GM19467 (cell line): Measurements from ENCODE around the gene LY6G6D.
A peak's percentile ranks its signal among the peaks of the same experiment; 100 is the strongest.
"Not testable (repeated sequence)": the region's sequence is repeated elsewhere in the genome, so short reads cannot be mapped to it uniquely, and the experiment has no call there.

Experiments
- ATAC-seq: cut with Tn5 transposase; IDR thresholded peaks from one replicate; pipeline ENCODE4 v1.9.1; 2021; ENCODE audit warnings: mild to moderate bottlenecking, moderate library complexity; ENCODE audit not compliant: unreplicated experiment

Gene LY6G6D

GRCh38 chr6:31691564-31692108, 23.5 kb upstream of the LY6G6D start:
- no peak for ATAC-seq

GRCh38 chr6:31692353-31692752, 22.8 kb upstream of the LY6G6D start:
- ATAC-seq = no peak

GRCh38 chr6:31692886-31693285, 22.3 kb upstream of the LY6G6D start:
- ATAC-seq = no peak

- no peak for ATAC-seq
Observed at GRCh38 chr6:31693535-31693934, 21.6 kb upstream of the LY6G6D start.

GRCh38 chr6:31697555-31697954, 17.6 kb upstream of the LY6G6D start:
- ATAC-seq = no peak

- no peak for ATAC-seq
Observed at GRCh38 chr6:31700740-31701401, 14.3 kb upstream of the LY6G6D start.

- ATAC-seq = no peak
Observed at GRCh38 chr6:31701666-31702404, 13.3 kb upstream of the LY6G6D start.

- ATAC-seq = no peak
Observed at GRCh38 chr6:31702405-31702818, 12.7 kb upstream of the LY6G6D start.

- ATAC-seq = peak; percentile 80
Observed at GRCh38 chr6:31702819-31703716, 12.1 kb upstream of the LY6G6D start, which contains the start of gene ABHD16A. TSS of gene ABHD16A (minus strand) at chr6:31703324. CDS start at chr6:31703281, 43 bp downstream.

- no peak for ATAC-seq
Observed at GRCh38 chr6:31705931-31706330, 9.2 kb upstream of the LY6G6D start.

- no peak for ATAC-seq
Observed at GRCh38 chr6:31706599-31706998, 8.5 kb upstream of the LY6G6D start, which contains the start of gene LY6G6F. TSS of gene LY6G6F (plus strand) at chr6:31706866. CDS start at chr6:31706907, 41 bp downstream.

GRCh38 chr6:31707701-31708100, 7.4 kb upstream of the LY6G6D start:
- ATAC-seq = no peak

- no peak for ATAC-seq
Observed at GRCh38 chr6:31708224-31708623, 6.9 kb upstream of the LY6G6D start.

- not testable (repeated sequence) for ATAC-seq
Observed at GRCh38 chr6:31709157-31709556, 6.0 kb upstream of the LY6G6D start.

GRCh38 chr6:31710523-31711219, 4.5 kb upstream of the LY6G6D start:
- no peak for ATAC-seq

GRCh38 chr6:31711233-31711632, 3.9 kb upstream of the LY6G6D start:
- ATAC-seq = no peak

GRCh38 chr6:31712296-31712695, 2.9 kb upstream of the LY6G6D start:
- ATAC-seq = no peak

GRCh38 chr6:31713465-31713864, 1.7 kb upstream of the LY6G6D start:
- no peak for ATAC-seq

- no peak for ATAC-seq
Observed at GRCh38 chr6:31713991-31714684, 1.0 kb upstream of the LY6G6D start.
